ENCODE measurements around the gene ATP2A2.

The ATP2A2 gene

DNA sequence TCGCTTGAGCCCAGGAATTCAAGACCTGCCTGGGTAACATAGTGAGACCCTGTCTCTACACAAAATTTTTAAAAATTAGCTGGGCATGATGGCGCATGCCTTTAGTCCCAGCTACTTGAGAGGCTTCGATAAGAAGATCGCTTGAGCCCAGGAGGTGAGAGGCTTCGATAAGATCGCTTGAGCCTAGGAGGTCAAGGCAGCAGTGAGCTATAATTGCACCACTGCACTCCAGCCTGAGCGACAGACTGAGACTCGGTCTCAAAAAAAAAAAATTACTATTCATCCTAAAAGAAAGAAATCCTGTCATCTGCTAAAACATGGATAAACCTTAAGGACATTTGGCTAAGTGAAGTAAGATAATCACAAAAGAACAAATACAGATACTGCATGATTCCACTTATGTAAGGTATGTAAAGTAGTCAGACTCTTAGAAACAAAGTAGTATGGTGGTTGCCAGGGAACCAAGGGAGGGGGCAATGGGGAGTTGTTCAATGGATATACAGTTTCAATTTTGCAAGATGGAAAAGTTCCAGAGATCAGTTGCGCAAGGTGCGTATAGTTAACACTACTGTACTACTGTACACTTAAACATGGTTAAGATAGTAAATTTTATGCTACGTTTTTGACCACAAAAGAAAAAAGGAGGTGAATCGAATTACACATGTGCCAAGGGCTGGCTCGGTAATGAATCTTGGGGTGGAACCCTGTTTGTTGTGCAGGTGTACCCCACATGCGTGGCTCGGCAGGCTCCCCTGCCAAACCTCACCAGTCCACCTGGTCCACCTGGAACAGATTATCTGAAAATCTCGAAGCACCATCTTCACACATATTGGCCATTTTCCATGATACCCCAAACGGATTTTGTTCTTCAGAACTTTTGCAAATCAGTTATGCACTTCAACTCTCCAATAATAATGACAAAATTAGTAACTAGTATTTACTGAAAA is 18.3 kb upstream of the ATP2A2 start:
- no peak for DNase-seq

DNA sequence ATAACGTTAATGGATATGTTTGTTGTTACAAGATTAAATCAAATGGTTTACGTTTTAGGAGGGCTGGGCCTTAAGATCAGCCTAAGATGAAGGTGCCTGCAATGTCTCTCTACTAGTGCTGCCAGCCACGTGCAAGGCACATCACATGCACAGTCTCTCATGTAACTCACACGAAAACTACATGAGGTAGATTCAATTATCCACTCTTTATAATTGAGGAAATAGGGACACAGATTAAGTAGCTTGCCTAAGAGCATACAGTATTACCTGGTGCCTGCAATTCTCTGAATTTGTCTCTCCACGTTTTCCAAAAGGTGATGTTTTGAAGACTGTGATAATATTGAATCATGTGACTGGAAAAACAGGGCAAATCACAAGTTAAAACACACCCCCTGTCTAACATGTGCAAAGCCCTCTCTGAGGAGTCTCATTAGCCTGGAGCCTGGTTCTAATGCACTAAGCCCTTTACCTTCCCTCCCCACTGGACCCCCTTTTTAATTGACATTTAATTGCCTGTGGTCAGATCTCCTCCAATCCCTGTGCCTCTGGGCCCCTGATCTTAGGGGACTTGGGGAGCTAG is 14.6 kb upstream of the ATP2A2 start:
- no peak for DNase-seq

DNA sequence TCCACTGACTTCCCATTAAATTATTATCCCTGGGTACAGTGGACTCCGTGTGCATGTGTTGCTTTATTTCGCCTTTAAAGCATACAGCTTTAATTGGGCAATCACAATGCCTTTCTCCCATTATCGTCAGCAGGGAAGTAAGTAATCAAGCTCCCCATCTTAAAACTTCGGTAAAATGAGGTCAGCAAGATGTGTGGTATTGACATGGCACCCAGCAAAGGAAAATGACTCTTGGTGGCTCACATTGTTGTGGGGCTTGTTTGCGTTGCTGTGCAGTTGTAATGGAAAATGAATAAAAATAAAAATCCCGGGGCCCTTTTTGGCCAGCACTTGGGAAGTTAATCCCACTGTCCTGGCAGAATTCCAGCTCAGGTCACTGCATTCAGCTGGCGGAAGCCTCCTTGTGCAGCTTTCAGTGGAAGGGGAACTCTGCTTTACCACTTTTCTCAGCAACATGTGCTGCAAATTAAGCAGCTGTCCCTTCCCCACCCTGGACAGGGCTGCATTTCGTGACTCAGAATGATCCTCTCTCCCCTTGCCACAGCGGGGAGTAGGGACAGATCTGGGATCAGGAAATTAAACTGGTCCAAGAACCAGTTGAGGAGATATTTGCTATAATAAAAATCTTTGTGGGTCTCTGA is 13.9 kb upstream of the ATP2A2 start:
- DNase-seq = no peak

DNA sequence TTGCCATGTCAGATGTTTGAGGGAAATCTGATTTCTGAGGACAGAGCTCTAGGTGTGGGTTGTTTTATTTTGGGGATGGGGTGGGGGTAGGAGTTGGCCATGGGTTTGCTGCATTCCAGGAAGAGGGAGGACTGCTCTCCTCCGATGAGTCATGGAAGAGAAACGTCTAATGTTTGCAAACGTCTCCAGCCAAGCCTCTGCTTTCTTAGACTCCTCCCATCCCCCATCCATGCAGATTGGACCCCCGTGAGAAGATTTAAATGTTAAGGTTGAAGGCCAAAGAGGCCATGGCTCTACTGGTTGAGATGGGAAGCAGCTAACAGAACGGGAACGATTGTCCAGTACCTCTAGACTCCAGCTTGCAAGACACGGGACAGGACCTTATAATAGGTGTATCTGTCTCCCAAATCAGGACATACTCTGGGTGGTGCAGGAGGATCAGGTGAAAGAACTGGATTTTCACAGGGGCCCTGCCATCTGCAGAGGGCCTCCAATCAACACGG is 11.4 kb upstream of the ATP2A2 start:
- no peak for DNase-seq

DNA sequence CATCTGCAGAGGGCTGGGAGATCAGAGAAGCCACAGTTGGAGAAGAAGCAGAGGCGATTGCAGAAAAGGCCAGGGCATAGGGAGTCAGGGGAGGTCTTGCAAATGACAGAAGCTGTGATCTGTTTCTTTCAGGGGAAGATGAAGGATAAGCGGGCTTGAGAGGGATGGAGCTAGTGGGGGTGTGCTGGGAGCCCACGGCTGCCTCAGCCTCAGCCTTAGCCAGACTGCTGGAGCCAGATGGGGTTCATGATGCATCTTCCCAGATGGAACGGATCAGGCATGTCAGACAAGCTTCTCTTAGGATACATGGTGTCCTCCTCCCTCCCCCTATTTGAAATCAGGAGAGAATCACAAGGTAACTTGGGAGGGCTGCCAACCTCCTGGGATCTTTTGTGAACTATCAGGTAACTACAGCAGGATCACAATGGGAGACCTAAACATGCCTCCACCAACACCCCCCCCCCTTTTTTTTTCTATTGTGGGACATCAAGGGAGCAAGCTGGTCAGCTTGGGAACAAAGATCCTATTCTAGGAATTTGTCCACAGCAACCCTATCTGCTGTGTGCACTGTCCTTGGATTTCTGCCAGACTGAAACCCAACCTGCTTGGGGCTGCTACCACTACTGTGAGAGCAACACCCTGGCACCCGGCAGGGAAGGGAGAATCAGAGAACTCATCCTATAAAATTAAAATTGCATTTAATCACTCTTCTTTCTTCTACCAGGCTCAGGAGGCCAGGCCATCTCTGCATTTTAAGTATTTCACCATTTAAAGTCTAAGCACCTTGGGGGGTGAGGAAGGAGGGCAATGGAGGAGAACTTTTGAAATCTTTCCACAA is 10.7 kb upstream of the ATP2A2 start:
- DNase-seq = no peak

DNA sequence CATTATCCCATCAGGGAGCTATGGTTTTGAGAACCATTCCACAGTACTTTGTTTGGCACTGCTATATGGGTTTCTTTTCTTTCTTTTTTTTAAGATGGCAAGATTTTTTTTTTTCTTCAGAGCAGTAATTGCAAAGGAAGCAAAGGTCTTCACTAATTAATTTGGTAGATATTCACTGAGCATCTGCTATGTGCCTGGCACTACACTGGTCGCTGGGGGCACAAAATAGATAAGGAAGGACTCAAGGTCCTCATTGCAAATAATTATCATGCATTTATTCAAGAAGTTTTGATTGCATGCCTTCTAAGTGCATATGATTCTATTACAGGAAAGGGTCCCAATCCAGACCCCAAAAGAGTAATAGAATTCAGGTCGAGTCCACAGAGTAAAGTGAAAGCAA is 10.0 kb upstream of the ATP2A2 start:
- no peak for DNase-seq

DNA sequence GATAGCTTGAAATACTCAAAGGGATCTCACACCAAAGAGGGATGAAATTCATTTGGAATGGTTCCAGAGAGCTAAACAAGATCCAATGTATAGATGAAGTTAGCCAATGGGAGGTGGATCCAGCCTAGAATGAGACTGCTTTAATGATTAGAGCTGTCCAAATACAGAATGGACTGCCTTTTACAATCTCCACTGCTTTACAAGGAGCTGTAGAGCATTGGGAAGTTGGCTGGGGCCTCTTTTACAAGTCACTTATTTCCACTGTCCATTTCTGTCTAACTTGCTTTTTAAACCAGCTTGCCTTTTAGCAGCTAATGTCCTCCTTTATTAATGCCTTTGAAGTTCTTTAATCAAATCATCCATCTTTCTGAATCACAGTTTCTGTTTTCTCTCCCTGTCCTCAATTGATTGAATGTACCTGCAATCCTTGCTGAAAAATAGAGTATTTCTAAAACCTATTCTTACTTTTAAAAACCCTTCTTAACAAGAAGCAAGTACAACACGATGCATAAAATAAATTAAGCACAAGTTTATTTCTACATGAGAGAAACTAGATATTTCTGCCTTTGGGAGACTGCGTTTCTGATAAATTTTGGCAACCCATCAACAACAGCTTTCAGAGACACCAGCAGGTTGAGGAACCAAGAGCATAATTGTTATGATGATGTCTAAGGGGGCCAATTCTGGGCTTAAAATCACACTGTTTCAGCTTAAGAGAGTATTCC is 3.4 kb upstream of the ATP2A2 start:
- no peak for DNase-seq

DNA sequence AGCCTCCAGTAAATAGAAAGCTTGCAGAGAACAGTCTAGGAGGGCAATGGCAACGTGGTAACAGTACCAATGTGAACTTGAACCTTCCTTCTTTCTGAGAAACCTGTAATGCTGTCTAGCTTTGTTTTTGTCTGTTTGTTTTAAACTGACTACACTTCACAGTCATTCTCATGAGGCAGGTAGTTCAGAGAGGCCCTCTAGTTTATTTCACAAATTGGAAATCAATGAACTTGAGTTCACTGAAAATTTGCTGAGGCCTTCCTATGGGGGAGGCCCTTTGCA is 2.9 kb upstream of the ATP2A2 start:
- no peak for DNase-seq

DNA sequence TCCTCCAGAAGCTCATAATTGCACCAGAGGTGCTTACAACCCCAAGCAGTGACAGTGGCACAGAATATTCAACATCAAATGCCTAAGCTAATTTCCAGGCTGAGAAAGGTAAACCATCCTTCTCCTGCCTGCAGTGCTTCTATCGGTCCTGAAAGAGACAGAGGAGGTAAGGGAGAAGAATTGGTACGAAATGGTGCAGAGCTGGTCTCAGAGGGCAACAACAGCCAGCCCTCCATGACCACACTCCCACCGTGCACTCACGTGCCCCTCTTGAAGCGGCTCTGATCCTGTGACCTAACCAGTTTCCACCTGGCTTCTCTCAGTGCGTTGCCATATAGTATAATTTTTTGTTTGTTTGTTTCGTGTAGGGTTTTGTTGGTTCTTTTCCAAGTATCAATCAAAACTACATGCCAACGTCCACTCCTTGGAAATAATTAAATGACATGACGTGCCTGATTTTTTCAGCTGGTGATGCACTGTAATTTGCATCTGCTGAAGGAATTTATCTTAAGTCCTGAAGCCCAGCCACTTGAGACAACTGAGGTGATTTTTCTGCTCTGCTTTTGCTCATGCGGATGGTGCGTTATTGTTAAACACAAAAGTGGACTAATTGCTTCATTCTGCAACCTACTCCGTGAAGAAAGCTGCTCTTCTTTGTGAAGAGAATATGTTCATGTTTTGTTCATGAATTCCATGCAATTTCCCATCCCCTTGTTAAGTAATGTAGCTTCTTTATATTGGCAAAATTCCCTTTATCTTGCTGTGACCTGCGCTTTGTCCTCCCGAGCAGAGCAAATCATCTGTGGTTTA is 1.3 kb upstream of the ATP2A2 start:
- no peak for DNase-seq

DNA sequence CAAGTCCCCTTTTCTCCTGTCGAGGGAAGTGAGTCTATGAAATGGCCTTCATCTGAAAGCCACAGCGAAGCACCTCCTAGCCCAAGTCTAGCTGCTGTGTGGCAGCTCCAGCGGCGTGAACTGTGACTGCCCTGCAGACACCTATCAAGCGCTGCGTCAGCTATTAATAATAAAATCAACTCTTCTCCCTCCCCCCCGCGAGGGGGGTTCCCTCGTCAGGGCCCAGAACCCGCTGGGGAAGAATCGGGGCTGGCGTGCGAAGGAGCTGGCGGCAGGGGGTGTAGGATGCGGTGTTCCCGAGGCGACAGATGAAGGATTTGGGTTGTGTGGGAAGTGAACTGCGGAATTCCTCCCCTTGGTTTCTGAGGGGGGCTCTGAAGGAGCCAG is 662 bp upstream of the ATP2A2 start:
- no peak for DNase-seq

DNA sequence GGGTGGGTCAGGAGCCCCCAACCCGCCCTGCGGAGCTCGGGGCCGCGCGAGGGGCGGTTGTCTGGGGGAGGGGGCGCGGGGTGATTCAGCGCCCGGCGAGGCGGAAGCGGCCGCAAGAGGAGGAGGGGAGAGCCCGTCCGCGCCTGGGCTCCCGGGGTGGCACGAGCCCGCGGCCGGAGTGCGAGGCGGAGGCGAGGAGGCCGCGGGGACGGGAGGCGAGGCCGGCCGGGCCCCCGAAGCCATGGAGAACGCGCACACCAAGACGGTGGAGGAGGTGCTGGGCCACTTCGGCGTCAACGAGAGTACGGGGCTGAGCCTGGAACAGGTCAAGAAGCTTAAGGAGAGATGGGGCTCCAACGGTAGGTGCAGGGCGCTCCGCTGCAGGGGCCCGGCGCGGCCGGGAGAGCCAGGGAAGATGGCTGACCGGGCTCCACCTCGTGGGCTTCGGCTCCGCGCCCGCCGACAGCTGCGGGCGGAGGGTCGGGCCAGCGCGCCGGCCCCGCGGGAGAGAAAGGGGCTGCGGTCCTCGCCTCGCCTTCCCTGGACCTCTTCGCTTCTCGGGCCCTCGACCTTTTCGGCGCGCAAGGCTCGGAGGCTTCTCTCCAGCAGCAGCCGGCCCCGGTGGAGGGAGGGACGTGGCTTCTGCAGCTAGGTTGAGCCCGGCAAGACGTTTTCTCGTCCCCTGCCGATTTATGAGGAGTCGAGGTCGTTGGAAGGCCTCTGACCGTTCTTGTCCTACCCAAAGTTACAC is 677 bp downstream of the ATP2A2 start:
- peak; percentile 54 for DNase-seq

DNA sequence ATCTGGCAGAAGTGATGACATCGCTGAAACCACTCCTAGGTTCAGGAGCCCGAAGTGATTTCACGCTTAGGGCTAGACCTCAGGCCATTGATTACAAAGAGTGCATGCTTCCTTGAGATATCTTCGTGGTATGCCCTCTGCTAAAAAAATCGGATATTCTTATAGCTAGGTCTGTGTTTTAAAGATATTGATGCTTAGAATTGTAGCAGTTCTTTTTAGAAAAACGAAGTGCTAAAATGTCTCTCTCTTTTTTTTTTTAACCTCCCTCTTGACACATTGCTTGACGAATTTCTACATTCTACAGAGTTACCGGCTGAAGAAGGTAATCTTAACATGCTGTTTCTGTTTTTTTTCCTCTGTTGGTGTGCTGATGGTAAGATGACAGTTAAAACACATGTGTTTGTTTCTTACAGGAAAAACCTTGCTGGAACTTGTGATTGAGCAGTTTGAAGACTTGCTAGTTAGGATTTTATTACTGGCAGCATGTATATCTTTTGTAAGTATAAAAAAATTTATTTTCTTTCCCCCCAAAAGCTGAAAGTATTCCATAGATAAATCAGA is 1.3 kb downstream of the ATP2A2 start:
- no peak for DNase-seq

DNA sequence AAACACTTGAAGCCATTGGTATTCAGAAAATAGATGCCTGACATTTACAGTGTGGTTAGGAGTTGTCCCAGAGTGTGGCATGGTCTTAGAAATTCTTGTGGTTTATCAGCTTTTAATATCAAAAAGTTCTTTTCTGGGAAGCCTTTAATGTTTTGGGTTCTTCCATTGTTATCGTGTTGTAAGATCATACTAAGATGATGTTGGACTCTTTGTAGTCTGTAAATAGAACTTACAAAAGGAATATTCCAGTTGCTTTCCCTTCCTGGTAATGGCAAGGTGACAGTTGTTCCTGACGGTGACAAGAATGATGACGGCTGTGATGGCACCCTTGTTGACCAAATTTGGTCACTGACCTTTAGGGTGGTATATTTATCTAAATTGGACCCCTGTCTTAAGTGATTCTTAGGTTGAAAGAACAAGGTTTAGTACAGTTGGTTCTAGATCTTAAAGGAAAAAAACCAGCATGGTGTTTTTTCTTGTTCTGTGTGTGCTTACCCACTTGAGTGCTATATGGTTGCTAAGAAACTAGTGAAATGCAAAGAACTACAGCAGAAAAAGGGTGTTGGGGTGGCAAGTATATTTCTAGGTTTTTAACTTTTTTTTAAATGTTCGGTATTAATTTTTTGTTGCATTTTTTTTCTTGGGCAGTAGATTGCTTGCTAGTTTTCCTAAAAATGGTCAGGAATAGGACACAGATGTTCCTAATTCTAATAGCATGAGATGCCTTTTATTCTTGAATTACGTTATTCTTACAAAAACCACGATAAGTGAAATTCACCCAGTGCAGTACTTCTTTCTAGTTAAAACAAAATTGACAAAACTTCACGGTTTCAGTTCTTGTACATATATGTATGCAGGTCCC is 2.1 kb downstream of the ATP2A2 start:
- DNase-seq = no peak

DNA sequence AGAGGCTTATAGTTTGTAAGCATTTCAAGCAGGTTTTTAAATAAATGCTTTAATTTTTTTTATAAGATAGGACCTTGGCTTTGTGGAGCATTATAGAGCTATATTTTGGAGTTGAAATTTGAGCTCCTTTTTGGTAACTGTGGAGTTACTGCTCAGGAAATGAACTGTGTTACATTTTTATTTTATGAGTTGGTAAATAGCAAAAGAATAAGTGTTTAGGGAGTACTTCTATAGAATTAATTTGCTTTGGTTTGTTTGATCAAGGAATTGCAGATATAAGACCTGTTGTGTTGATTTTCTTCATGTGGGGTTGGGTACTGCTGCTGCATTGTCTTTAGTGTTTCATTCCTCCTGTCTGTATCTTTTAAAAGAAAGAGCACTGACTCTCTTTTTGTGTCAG is 3.5 kb downstream of the ATP2A2 start:
- DNase-seq = no peak

DNA sequence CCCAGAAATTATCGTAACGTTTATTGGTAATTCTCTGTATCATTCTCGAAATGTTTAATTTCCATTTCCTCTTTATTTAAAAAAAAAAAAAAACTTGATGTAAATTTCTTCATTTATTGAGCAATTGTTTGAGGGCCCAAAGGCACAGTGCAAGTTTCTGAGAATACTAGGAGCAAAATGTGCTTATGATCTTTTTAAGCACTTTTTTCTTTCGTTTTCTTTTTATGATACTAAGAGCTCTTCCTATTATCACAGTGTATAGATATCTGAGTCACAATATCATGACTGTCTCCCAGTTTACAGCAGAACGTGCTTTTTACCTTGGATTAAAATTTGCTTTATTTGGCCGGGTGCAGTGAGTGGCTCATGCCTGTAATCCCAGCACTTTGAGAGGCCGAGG is 5.6 kb downstream of the ATP2A2 start:
- no peak for DNase-seq

DNA sequence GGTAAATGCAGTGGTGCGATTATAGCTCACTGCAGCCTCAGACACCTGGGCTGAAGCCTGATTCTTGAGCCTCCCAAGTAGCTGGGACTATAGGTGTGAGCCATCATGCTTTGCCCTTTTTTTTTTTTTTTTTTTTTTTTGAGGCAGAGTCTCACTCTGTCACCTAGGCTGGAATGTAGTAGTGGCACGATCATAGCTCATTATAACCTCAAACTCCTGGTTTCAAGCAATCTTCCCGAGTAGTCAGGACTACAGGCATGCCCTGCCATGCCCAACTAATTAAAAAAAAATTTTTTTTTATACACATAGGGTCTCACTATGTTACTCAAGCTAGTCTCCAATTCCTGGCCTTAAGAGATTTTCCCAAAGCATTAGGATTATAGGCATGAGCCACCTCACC is 6.9 kb downstream of the ATP2A2 start:
- no peak for DNase-seq

DNA sequence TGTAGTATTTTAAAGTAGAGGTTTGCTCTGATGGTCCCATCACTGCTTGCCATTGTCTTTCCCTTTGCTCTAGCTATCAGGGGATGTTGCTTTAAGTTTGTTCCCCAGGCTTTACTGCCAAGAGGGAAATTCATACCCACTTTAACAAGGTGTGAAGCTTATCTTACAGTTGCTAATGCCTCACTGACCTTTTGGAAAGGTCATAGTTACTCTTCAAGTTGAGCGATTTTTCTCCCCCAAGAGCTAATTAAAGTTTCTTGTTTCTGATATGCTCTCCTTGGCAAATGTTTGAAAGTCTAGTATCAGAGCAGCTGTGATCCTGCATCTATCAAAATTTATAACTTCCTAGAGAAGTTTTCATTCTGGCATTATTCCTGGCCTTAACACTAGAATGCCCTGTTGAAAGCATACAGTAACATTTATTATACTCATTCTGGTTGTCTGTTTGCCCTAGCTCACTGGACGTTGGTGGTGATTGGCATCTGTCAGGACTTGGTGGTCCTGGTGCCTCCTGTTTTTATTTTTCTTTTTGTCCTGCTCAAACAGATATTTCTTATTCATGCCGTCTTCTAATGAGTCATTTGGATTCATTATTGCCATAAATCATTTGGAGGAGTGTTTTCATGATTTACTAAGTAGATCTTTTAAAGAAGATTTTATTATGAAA is 8.1 kb downstream of the ATP2A2 start:
- DNase-seq = no peak

DNA sequence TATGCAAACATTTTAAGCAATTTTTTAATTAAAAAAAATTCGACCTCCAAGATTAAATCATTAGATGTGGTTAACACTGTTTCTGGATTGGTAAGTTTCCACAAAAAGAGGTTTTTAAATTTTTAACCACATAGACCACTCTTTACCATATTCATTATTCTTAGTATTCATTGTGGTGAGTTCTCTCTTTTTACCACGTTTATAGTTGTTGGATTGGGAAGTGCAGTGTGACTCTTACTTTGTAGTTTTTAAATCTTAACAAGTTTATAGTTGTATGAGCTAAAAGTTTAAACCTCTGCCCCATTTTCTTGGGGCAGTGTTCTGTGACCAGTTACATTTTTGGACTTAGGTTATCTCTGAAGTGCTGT is 8.6 kb downstream of the ATP2A2 start:
- DNase-seq = no peak

All from activated T-cell treated with anti-CD3 and anti-CD28 coated beads, Interleukin-2, amount 50 U/mL, for 1 hour (primary cell).